ENCODE measurements around the gene C1QTNF1. TPM values are rescaled to one million over a fixed set of nuclear protein-coding genes. Genes with fewer than 3 reads are reported as not detected.

C1QTNF1 gene
- total RNA-seq, 1 experiment from 2014 or later = 6.3 TPM

DNA sequence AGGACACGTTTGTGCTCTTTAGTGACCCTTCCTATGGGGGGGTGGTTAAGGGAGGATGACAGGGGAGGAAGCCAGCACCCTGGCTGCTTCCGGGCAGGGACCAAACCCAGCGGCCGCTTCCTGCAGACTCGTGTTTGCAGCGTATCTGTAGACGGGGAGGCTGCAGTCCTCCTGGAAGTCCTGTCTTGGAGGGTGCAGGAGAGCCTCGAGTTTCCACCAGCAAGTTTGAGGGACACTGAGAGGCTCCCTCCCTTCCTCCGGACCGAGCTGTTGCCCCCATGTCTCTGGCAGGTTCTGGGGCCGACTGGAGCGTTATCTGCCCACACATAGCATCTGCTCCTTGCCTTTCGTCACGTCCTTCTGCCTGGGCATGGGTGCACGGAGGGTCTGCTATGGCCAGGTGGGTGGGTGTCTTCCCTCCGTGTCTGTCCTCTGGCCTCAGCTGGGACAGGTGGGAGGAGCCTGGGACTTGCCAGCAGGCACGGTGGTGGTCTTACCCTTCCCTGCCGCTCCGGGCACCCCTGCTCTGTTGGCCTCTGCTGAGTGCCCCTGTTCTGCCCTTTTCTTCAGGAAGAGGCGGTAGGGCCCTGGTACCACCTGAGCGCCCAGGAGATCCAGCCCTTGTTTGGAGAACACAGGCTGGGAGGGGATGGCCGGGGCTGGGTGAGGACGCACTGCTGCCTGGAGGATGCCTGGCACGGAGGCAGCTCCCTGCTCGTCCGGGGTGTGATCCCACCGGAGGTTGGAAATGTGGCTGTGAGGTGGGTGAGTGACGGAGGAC lies 59.4 kb downstream of the C1QTNF1 start:
- H3K36me3 ChIP-seq (ENCODE audit: insufficient read depth, low read length, poor library complexity, severe bottlenecking) = no peaks in the 10 kb centered on the region
- ChIA-PET CTCF (no interaction called here), POLR2A (ENCODE audit: low non-redundant PET) (no interaction called here)
- H3K27me3 ChIP-seq (replicated peaks; ENCODE audit: insufficient read depth, low read depth, low read length, poor library complexity) = no peaks in the 10 kb centered on the region
- TF ChIP-seq CTCF (conservative IDR thresholded peaks at IDR 0.05; ENCODE audit: low read depth, low read length) (no peak), EZH2 (IDR thresholded peaks at IDR 0.05; ENCODE audit: borderline replicate concordance, low read depth, low read length, poor library complexity, severe bottlenecking) (no peak)
- H3K27ac ChIP-seq (ENCODE audit: low read depth, low read length, poor library complexity, severe bottlenecking) = no peak overlapping the region
- no peak for DNase-seq (ENCODE audit: low spot score)
- intact Hi-C loops (cut with micrococcal nuclease; ENCODE audit: unreplicated experiment) = loop anchor here (5.0 kb wide), 1 partner anchor 36 kb away; no protein-coding TSS in a partner anchor
- no TSS peak for BruUV-seq (replicated peaks)
- no peaks in the 10 kb centered on the region for H3K4me1 ChIP-seq (ENCODE audit: insufficient read depth, low read length, poor library complexity, severe bottlenecking)
- no peaks in the 10 kb centered on the region for H3K9me3 ChIP-seq (ENCODE audit: low read depth, low read length, poor library complexity, severe bottlenecking)
- H3K4me3 ChIP-seq (ENCODE audit: low read depth, low read length, poor library complexity, severe bottlenecking) = no peak overlapping the region

DNA sequence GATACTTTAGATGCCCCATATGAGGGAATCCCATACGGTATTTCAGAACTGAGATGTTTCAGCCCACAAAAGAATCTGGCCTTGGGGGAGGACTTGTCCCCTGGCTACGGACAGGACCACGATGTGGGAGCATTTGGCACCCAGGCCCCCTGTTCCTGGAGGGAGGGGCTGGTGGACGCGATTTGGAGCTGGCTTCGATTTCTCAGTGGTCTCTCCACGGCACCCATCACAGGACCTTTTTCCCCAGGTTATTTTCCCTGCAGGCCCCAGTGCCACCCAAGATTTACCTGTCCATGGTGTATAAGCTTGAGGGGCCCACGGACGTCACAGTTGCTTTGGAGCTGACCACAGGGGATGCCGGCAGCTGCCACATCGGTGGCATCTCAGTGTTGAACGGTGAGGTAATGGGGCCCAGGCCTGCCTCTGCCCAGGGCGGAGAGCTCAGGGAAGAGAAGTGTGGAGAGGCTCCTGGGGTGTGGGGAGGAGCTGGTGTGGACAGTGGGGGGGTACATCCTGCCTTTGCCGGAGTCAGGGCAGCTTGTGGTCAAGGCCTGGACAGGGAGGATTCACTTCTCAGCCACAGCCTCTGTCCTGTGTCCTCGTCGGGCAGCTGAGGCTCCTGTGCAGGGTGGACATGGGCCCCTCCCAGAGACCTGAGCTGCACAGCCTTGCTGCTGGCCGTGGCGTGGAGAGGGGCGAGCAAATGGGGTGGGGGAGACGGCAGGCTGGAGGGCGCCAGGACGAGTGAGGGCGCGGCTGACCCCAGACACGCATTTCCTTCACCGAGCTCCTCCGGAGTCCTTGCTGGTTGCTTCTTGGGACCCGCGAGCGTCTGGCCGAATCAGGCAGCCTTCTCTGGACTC lies 60.6 kb downstream of the C1QTNF1 start:
- Histone ChIP-seq H3K4me1 (ENCODE audit: insufficient read depth, low read length, poor library complexity, severe bottlenecking) (no peaks in the 10 kb centered on the region), H3K4me3 (ENCODE audit: low read depth, low read length, poor library complexity, severe bottlenecking) (no peak overlapping the region), H3K9me3 (ENCODE audit: low read depth, low read length, poor library complexity, severe bottlenecking) (no peaks in the 10 kb centered on the region), H3K27ac (ENCODE audit: low read depth, low read length, poor library complexity, severe bottlenecking) (no peak overlapping the region), H3K36me3 (ENCODE audit: insufficient read depth, low read length, poor library complexity, severe bottlenecking) (no peaks in the 10 kb centered on the region), H3K27me3 (replicated peaks; ENCODE audit: insufficient read depth, low read depth, low read length, poor library complexity) (no peaks in the 10 kb centered on the region)
- intact Hi-C loops (cut with micrococcal nuclease; ENCODE audit: unreplicated experiment) = loop anchor here (5.0 kb wide), 2 partner anchors 37 to 623 kb away; no protein-coding TSS in a partner anchor
- DNase-seq (ENCODE audit: low spot score) = no peak
- CTCF ChIA-PET = interaction anchor here (1.4 kb wide), 1 partner anchor 307 kb away, joined by 3 read pairs; no protein-coding TSS in a partner anchor
- POLR2A ChIA-PET (ENCODE audit: low non-redundant PET) = interaction anchor here (0.6 kb wide), 1 partner anchor 9 kb away, joined by 3 read pairs; no protein-coding TSS in a partner anchor
- TF ChIP-seq EZH2 (IDR thresholded peaks at IDR 0.05; ENCODE audit: borderline replicate concordance, low read depth, low read length, poor library complexity, severe bottlenecking) (no peak), CTCF (conservative IDR thresholded peaks at IDR 0.05; ENCODE audit: low read depth, low read length) (no peak)
- no TSS peak for BruUV-seq (replicated peaks)

DNA sequence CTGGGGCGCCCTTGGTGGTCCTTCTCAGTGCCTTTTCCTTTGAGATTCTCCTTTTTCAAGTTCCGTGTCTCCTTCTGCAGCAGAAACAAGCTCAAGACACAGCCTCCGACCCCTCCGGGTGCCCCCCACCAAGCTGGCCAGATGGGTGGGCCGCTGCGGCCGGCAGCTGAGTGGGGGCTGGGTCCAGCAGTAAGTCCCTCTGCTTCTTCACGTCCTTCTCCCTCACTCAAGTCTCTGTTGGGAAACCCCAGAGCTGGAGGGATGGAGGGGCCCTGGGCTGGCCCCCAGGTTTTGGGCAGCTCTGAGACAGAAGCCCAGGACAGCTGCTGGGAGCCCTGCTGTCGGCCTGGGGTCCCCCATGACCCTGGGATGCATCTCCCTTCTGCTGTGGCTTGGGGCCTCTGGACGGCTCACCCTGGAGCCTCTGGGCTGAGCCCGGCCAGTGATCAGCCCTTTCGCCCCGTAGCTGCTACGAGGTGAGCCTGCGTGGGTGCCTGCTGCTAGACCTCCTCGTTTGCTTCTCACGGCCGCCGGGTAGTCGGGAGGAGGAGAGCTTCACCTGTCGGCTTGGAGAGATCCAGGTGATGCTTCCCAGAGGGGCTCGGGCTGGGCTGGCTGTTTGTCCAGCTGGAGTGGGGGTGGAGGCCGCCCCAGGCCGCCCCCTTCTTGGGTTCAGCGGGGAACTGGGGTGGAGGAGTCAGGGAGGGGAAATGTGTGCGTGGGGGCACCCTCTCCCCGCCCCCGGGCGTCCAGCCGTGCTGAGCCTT lies 61.4 kb downstream of the C1QTNF1 start:
- no peak for TF ChIP-seq CTCF (conservative IDR thresholded peaks at IDR 0.05; ENCODE audit: low read depth, low read length)
- TF ChIP-seq EZH2 (IDR thresholded peaks at IDR 0.05; ENCODE audit: borderline replicate concordance, low read depth, low read length, poor library complexity, severe bottlenecking) = no peak
- no peak for DNase-seq (ENCODE audit: low spot score)
- no peaks in the 10 kb centered on the region for H3K36me3 ChIP-seq (ENCODE audit: insufficient read depth, low read length, poor library complexity, severe bottlenecking)
- H3K27me3 ChIP-seq (replicated peaks; ENCODE audit: insufficient read depth, low read depth, low read length, poor library complexity) = no peaks in the 10 kb centered on the region
- ChIA-PET CTCF (interaction anchor here (1.4 kb wide), 1 partner anchor 306 kb away, joined by 3 read pairs; no protein-coding TSS in a partner anchor), POLR2A (ENCODE audit: low non-redundant PET) (no interaction called here)
- H3K4me1 ChIP-seq (ENCODE audit: insufficient read depth, low read length, poor library complexity, severe bottlenecking) = no peaks in the 10 kb centered on the region
- no peak overlapping the region for H3K27ac ChIP-seq (ENCODE audit: low read depth, low read length, poor library complexity, severe bottlenecking)
- intact Hi-C loops (cut with micrococcal nuclease; ENCODE audit: unreplicated experiment) = loop anchor here (5.0 kb wide), 1 partner anchor 622 kb away; no protein-coding TSS in a partner anchor
- no peak overlapping the region for H3K4me3 ChIP-seq (ENCODE audit: low read depth, low read length, poor library complexity, severe bottlenecking)
- no peaks in the 10 kb centered on the region for H3K9me3 ChIP-seq (ENCODE audit: low read depth, low read length, poor library complexity, severe bottlenecking)
- BruUV-seq (replicated peaks) = no TSS peak
